ENCODE measurements around the gene PATL2.

DNA sequence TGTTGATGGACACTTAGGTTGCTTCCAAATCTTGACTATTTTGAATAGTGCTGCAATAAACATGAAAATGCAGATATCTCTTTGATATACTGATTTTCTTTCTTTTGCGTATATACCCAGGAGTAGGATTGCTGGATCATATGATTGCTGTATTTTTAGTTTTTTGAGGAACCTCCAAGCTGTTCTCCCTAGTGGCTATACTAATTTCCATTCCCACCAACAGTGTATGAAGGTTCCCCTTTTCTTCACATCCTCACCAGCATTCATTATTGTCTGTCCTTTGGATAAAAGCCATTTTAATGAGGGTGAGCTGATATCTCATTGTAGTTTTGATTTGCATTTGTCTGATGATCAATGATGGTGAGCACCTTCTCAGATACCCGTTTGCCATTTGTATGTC lies 12.5 kb downstream of the PATL2 start:
- TF ChIP-seq, protein P1, sequence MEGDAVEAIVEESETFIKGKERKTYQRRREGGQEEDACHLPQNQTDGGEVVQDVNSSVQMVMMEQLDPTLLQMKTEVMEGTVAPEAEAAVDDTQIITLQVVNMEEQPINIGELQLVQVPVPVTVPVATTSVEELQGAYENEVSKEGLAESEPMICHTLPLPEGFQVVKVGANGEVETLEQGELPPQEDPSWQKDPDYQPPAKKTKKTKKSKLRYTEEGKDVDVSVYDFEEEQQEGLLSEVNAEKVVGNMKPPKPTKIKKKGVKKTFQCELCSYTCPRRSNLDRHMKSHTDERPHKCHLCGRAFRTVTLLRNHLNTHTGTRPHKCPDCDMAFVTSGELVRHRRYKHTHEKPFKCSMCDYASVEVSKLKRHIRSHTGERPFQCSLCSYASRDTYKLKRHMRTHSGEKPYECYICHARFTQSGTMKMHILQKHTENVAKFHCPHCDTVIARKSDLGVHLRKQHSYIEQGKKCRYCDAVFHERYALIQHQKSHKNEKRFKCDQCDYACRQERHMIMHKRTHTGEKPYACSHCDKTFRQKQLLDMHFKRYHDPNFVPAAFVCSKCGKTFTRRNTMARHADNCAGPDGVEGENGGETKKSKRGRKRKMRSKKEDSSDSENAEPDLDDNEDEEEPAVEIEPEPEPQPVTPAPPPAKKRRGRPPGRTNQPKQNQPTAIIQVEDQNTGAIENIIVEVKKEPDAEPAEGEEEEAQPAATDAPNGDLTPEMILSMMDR (IDR thresholded peaks at IDR 0.05): no peak
- TF ChIP-seq POLR2AphosphoS5 (IDR thresholded peaks at IDR 0.05; ENCODE audit: low read depth, low read length): no peak
- TF ChIP-seq, protein P2, sequence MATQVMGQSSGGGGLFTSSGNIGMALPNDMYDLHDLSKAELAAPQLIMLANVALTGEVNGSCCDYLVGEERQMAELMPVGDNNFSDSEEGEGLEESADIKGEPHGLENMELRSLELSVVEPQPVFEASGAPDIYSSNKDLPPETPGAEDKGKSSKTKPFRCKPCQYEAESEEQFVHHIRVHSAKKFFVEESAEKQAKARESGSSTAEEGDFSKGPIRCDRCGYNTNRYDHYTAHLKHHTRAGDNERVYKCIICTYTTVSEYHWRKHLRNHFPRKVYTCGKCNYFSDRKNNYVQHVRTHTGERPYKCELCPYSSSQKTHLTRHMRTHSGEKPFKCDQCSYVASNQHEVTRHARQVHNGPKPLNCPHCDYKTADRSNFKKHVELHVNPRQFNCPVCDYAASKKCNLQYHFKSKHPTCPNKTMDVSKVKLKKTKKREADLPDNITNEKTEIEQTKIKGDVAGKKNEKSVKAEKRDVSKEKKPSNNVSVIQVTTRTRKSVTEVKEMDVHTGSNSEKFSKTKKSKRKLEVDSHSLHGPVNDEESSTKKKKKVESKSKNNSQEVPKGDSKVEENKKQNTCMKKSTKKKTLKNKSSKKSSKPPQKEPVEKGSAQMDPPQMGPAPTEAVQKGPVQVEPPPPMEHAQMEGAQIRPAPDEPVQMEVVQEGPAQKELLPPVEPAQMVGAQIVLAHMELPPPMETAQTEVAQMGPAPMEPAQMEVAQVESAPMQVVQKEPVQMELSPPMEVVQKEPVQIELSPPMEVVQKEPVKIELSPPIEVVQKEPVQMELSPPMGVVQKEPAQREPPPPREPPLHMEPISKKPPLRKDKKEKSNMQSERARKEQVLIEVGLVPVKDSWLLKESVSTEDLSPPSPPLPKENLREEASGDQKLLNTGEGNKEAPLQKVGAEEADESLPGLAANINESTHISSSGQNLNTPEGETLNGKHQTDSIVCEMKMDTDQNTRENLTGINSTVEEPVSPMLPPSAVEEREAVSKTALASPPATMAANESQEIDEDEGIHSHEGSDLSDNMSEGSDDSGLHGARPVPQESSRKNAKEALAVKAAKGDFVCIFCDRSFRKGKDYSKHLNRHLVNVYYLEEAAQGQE (IDR thresholded peaks at IDR 0.05; ENCODE audit: insufficient read depth in 1 of 2, low read depth in 2 of 2, low read length in 1 of 2): no peak

Measured in Panc1 (cell line).